Stimulated activated naive CD8-positive, alpha-beta T cell treated with anti-CD3 and anti-CD28 coated beads, Interleukin-15, amount 100 ng/mL, for 72 hours (primary cell): Measurements from ENCODE around the gene TPST1.
A peak's percentile ranks its signal among the peaks of the same experiment; 100 is the strongest.

Experiments used
- ATAC-seq: fragments of 150-1000 bp; cut with Tn5 transposase; 2 replicates; pipeline ENCODE4 v1.10.0; 2021; ENCODE audit warnings: mild to moderate bottlenecking, moderate library complexity
- DNase-seq, 2 donors: peaks; one replicate each; pipeline ENCODE4 v3.0.0; 2021 to 2022
- H3K27ac Mint-ChIP-seq, 2 donors: one replicate each; pipeline ENCODE4 v1.8.0; 2022; ENCODE audit warnings: mild to moderate bottlenecking in 2 of 2, mixed read lengths in 2 of 2, moderate library complexity in 2 of 2
- H3K27me3 Mint-ChIP-seq: one replicate; pipeline ENCODE4 v1.8.0; 2022; ENCODE audit warnings: mixed read lengths
- H3K4me1 Mint-ChIP-seq: one replicate; pipeline ENCODE4 v1.8.0; 2022; ENCODE audit warnings: mild to moderate bottlenecking, mixed read lengths
- H3K4me3 Mint-ChIP-seq, 2 donors: one replicate each; pipeline ENCODE4 v1.8.0; 2022; ENCODE audit warnings: mild to moderate bottlenecking in 2 of 2, mixed read lengths in 2 of 2, moderate library complexity in 1 of 2
- H3K9me3 Mint-ChIP-seq, 2 donors: one replicate each; pipeline ENCODE4 v1.8.0; 2022; ENCODE audit warnings: mixed read lengths in 2 of 2

The TPST1 gene

GRCh38 chr7:66181845-66182244 lies 23.3 kb upstream of the TPST1 start:
- Mint-ChIP-seq H3K4me3 (no peak overlapping the region), H3K27ac (no peak overlapping the region), H3K4me1 (no peaks in the 10 kb centered on the region), H3K9me3 (no peaks in the 10 kb centered on the region), H3K27me3 (no peaks in the 10 kb centered on the region)
- no peak for ATAC-seq
- DNase-seq = no peak

GRCh38 chr7:66182920-66183319 lies 22.2 kb upstream of the TPST1 start:
- Mint-ChIP-seq H3K27ac (no peak overlapping the region), H3K4me1 (no peaks in the 10 kb centered on the region), H3K4me3 (no peak overlapping the region), H3K9me3 (no peaks in the 10 kb centered on the region), H3K27me3 (no peaks in the 10 kb centered on the region)
- ATAC-seq (no peak), DNase-seq (no peak)

DNA sequence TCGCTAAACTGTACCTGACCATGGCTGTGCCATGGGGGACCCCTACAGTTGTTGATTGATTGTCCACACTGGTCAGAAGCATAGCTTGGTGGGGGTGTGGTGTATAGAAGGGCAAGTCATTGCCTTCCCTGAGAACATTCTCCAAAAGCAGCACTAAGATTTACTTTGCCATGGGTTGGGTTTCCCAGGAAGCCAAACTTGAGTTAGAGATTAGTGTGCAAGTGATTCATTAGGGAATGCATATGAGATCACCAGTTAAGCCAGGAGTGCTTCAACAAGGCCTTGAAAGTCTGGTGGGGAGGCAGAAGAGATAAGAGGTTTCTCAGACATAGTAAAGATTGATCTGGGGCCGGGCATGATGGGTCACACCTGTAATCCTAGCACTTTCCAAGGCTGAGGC lies 21.4 kb upstream of the TPST1 start:
- ATAC-seq (no peak), DNase-seq (no peak)
- Mint-ChIP-seq H3K4me3 (no peak overlapping the region), H3K4me1 (no peaks in the 10 kb centered on the region), H3K27ac (no peak overlapping the region), H3K27me3 (no peaks in the 10 kb centered on the region), H3K9me3 (no peaks in the 10 kb centered on the region)

DNA sequence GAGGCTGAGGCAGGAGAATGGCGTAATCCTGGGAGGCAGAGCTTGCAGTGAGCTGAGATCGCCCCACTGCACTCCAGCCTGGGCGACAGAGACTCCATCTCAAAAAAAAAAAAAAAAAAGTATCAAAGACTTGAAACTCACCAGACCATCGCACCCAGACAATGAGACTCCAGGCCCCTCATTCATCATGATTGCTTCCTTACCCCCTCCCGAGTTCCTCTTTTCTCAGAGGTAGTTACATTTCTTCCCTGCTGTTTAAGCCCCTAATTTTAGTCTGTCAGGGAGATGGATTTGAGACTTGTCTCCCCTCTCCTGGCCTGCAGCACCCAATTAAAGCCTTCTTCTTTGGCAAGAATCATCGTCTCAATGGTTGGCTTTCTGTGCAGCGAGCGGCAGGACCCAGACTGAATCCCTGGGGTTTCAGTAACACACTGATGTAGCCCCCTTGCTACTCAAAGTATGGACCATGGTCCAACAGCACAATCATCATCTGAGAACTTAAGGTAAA lies 19.4 kb upstream of the TPST1 start:
- Mint-ChIP-seq H3K27me3 (no peaks in the 10 kb centered on the region), H3K27ac (no peak overlapping the region), H3K4me3 (no peak overlapping the region), H3K4me1 (no peaks in the 10 kb centered on the region), H3K9me3 (no peaks in the 10 kb centered on the region)
- DNase-seq (no peak), ATAC-seq (no peak)

- H3K4me1 Mint-ChIP-seq = no peaks in the 10 kb centered on the region
- no peaks in the 10 kb centered on the region for H3K9me3 Mint-ChIP-seq
- ATAC-seq (no peak), DNase-seq (no peak)
- H3K4me3 Mint-ChIP-seq = no peak overlapping the region
- no peaks in the 10 kb centered on the region for H3K27me3 Mint-ChIP-seq
- no peak overlapping the region for H3K27ac Mint-ChIP-seq
Observed at GRCh38 chr7:66186991-66187390, 18.1 kb upstream of the TPST1 start.

GRCh38 chr7:66187905-66188304 lies 17.2 kb upstream of the TPST1 start:
- DNase-seq (no peak), ATAC-seq (no peak)
- no peaks in the 10 kb centered on the region for H3K9me3 Mint-ChIP-seq
- no peak overlapping the region for H3K27ac Mint-ChIP-seq
- no peaks in the 10 kb centered on the region for H3K27me3 Mint-ChIP-seq
- H3K4me3 Mint-ChIP-seq = no peak overlapping the region
- no peaks in the 10 kb centered on the region for H3K4me1 Mint-ChIP-seq

- no peak for DNase-seq
- ATAC-seq = no peak
- H3K27me3 Mint-ChIP-seq = no peaks in the 10 kb centered on the region
- H3K4me3 Mint-ChIP-seq = no peak overlapping the region
- H3K27ac Mint-ChIP-seq = no peak overlapping the region
- no peaks in the 10 kb centered on the region for H3K4me1 Mint-ChIP-seq
- H3K9me3 Mint-ChIP-seq = no peaks in the 10 kb centered on the region
Observed at GRCh38 chr7:66188645-66189044, 16.5 kb upstream of the TPST1 start.

DNA sequence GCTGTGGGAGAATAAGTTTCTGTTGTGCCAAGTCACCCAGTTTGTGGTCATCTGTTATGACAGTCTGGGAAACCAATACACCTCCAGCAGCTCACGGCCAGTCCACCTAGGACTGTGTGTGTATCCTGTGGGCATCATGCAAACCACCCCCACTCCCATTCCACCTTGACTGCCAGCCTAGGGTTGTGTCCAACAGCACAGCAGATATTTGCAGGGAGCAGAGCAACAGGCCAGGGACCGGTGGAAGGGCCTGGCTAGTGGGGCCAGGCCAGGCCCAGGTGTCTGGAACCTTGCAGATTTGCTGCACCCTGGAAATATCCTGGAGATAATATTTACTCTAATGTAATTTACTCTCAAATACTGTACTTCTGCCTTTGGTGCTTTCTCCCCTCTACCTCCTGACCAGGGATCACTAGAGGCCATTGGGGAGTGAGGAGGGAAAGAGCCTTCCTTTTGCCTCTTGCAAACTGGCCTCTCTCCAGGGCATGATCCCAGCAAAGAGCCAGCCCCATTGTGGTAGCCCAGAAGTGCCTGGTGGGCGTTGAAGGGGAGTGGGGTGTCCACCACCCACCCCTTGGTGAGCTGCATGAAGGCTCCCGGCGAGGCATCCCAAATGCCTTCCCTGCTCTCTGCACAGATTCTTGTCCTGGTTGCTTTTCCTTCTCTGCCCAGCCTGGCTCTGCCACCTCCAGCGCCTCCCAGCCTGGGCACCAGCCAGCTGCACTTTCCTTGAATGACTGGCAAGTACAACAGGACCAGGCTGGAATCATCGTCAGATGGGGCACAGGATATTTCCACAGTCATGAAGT lies 15.2 kb upstream of the TPST1 start:
- Mint-ChIP-seq H3K4me3 (no peak overlapping the region), H3K27me3 (no peaks in the 10 kb centered on the region), H3K9me3 (no peaks in the 10 kb centered on the region), H3K4me1 (no peaks in the 10 kb centered on the region), H3K27ac (no peak overlapping the region)
- no peak for ATAC-seq
- no peak for DNase-seq

GRCh38 chr7:66190504-66190857 lies 14.7 kb upstream of the TPST1 start:
- no peak for DNase-seq
- H3K4me1 Mint-ChIP-seq = no peaks in the 10 kb centered on the region
- ATAC-seq = no peak
- H3K27me3 Mint-ChIP-seq = no peaks in the 10 kb centered on the region
- H3K9me3 Mint-ChIP-seq = no peaks in the 10 kb centered on the region
- no peak overlapping the region for H3K27ac Mint-ChIP-seq
- H3K4me3 Mint-ChIP-seq = no peak overlapping the region

DNA sequence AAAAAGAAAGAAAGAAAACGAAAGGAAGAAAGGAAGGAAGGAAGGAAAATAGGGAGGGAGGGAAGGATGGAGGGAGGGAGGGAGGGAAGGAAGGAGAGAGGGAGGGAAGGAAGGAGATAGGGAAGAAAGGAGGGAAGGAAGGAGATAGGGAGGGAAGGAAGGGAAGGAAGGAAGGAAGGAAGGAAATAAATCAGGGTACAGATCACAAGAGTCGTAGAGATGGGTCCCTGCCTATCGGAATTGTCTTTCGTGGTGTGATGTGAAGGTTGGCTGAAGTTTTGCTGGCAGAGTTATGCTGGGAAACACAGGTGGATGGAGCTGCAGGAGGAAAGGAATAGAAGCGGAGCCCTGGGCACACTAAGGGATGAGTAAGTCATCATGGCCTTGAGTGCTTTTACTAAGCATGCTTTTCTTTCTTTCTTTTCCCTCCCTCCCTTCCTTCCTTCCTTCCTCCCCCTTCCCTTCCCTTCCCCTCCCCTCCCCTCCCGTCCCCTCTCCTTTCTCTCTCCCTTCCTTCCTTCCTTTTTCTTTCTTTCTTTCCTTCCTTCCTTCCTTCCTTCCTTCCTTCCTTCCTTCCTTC lies 11.9 kb upstream of the TPST1 start:
- H3K4me3 Mint-ChIP-seq = no peak overlapping the region
- H3K27me3 Mint-ChIP-seq = no peaks in the 10 kb centered on the region
- no peaks in the 10 kb centered on the region for H3K4me1 Mint-ChIP-seq
- ATAC-seq = no peak
- DNase-seq = no peak
- H3K27ac Mint-ChIP-seq = peak overlapping the region in 1 of 2 donors; percentile 45
- H3K9me3 Mint-ChIP-seq = no peaks in the 10 kb centered on the region

GRCh38 chr7:66198469-66198868 lies 6.7 kb upstream of the TPST1 start:
- ATAC-seq = no peak
- peaks cover 9% of the 10 kb centered on the region for H3K4me1 Mint-ChIP-seq
- H3K27me3 Mint-ChIP-seq = peaks cover 9% of the 10 kb centered on the region
- no peak for DNase-seq
- no peak overlapping the region for H3K4me3 Mint-ChIP-seq
- no peaks in the 10 kb centered on the region for H3K9me3 Mint-ChIP-seq
- no peak overlapping the region for H3K27ac Mint-ChIP-seq

GRCh38 chr7:66198956-66199355 lies 6.2 kb upstream of the TPST1 start:
- no peak overlapping the region for H3K4me3 Mint-ChIP-seq
- H3K4me1 Mint-ChIP-seq = peaks cover 9% of the 10 kb centered on the region
- no peaks in the 10 kb centered on the region for H3K9me3 Mint-ChIP-seq
- H3K27ac Mint-ChIP-seq = no peak overlapping the region
- no peak for DNase-seq
- ATAC-seq = no peak
- H3K27me3 Mint-ChIP-seq = peaks cover 9% of the 10 kb centered on the region

- Mint-ChIP-seq H3K4me1 (peaks cover 30% of the 10 kb centered on the region), H3K9me3 (no peaks in the 10 kb centered on the region), H3K27me3 (peaks cover 9% of the 10 kb centered on the region), H3K27ac (peak overlapping the region in 1 of 2 donors; percentile 86), H3K4me3 (peak overlapping the region in 1 of 2 donors; percentile 32)
- no peak for ATAC-seq
- DNase-seq = no peak
Observed at GRCh38 chr7:66202441-66202840, 2.7 kb upstream of the TPST1 start.

DNA sequence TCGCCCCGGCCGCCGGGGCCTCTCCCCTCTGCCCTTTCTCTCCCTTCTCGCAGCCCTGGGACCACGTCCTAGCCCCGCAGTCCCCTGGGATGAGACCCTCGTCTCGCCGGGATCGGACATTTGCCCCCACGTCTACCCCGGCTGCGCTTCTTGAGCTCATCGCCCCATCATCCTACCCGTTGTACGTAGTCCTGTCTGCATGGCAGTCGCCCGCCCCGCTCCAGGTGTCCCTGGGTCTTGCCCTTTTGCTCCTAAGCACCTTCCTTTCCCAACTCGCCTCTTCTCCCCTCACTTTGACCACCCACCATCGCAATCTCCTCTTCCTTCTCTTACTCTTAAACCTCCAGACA lies 582 bp downstream of the TPST1 start:
- Mint-ChIP-seq H3K9me3 (no peaks in the 10 kb centered on the region), H3K4me3 (peak overlapping the region; percentile 88 to 91), H3K27ac (peak overlapping the region; percentile 85 to 86), H3K27me3 (peaks cover 9% of the 10 kb centered on the region), H3K4me1 (peaks cover 48% of the 10 kb centered on the region)
- ATAC-seq (peak; percentile 16), DNase-seq (peak in 1 of 2 donors; percentile 26)

- Mint-ChIP-seq H3K27me3 (peaks cover 9% of the 10 kb centered on the region), H3K9me3 (no peaks in the 10 kb centered on the region), H3K4me3 (peak overlapping the region; percentile 88 to 91), H3K4me1 (peaks cover 48% of the 10 kb centered on the region), H3K27ac (peak overlapping the region; percentile 85 to 86)
- DNase-seq (no peak), ATAC-seq (no peak)
Observed at GRCh38 chr7:66206119-66206933, 1.2 kb downstream of the TPST1 start.

- no peak for ATAC-seq
- H3K9me3 Mint-ChIP-seq = no peaks in the 10 kb centered on the region
- peaks cover 9% of the 10 kb centered on the region for H3K27me3 Mint-ChIP-seq
- no peak overlapping the region for H3K27ac Mint-ChIP-seq
- DNase-seq = no peak
- peak overlapping the region; percentile 36 to 60 for H3K4me3 Mint-ChIP-seq
- H3K4me1 Mint-ChIP-seq = peaks cover 48% of the 10 kb centered on the region
Observed at GRCh38 chr7:66206934-66207240, 1.8 kb downstream of the TPST1 start.
